ENCODE data around the gene FCRL2. TPM values are rescaled to one million over a fixed set of nuclear protein-coding genes. Genes with fewer than 3 reads are reported as not detected.
"Not testable (repeated sequence)": the region's sequence is repeated elsewhere in the genome, so short reads cannot be mapped to it uniquely, and the experiment has no call there.

The FCRL2 gene
- total RNA-seq, 1 donor, result not detected

DNA sequence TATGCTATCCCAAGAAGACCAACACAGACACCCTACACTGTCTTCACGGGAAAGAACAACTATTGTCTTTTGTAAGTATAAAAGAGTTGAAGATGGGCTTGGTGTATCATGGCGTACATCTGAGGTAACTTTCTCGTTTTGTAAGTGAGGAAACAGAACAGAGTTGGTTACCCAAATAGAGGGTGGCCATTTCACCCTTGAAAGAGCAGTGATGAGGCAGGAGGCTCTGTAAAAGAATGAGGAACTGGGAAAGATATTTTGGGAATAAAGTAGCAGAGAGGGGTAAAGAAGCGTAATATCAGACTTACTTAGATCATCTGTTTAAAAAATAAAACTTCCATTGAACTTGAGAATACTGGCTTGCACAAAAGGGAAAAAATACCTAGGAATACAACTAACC lies 18.9 kb downstream of the FCRL2 start:
- no peak overlapping the region for H3K4me3 ChIP-seq (ENCODE audit: low read depth, low read length)
- DNase-seq (ENCODE audit: low read depth), result no peak
- no peak for TF ChIP-seq CTCF (IDR thresholded peaks at IDR 0.05; ENCODE audit: insufficient read depth, low read length)

DNA sequence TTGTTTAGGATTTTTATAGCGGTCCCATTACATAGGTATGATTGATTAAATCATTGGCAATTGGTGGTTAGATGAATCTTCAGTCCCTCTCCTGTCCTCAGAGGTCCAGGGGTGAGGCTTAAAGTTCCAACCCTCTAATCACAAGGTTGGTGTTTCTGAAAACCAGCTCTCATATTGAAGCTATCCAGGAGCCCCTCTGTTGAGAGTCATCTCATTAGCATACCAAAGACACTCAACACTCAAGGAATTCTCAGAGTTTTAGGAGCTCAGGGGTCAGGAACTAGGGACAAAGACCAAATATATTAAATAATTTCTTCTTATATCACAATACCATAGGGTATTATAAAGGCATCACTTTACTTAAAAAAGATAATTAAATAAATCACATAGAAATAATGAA lies 23.3 kb downstream of the FCRL2 start:
- H3K4me3 ChIP-seq (ENCODE audit: low read depth, low read length), result no peak overlapping the region
- TF ChIP-seq CTCF (IDR thresholded peaks at IDR 0.05; ENCODE audit: insufficient read depth, low read length), result no peak
- DNase-seq (ENCODE audit: low read depth), result no peak

GRCh38 chr1:157751283-157751682 lies 25.6 kb downstream of the FCRL2 start:
- H3K4me3 ChIP-seq (ENCODE audit: low read depth, low read length), result no peak overlapping the region
- no peak for TF ChIP-seq CTCF (IDR thresholded peaks at IDR 0.05; ENCODE audit: insufficient read depth, low read length)
- no peak for DNase-seq (ENCODE audit: low read depth)

- H3K4me3 ChIP-seq (ENCODE audit: low read depth, low read length), result no peak overlapping the region
- DNase-seq (ENCODE audit: low read depth), result no peak
- no peak for TF ChIP-seq CTCF (IDR thresholded peaks at IDR 0.05; ENCODE audit: insufficient read depth, low read length)
Observed at GRCh38 chr1:157748262-157748817, 28.6 kb downstream of the FCRL2 start.

GRCh38 chr1:157739229-157739901 lies 37.6 kb downstream of the FCRL2 start:
- no peak overlapping the region for H3K4me3 ChIP-seq (ENCODE audit: low read depth, low read length)
- no peak for DNase-seq (ENCODE audit: low read depth)
- TF ChIP-seq CTCF (IDR thresholded peaks at IDR 0.05; ENCODE audit: insufficient read depth, low read length), result no peak

GRCh38 chr1:157735991-157736390 lies 40.9 kb downstream of the FCRL2 start:
- not testable (repeated sequence) for DNase-seq (ENCODE audit: low read depth); H3K4me3 ChIP-seq (ENCODE audit: low read depth, low read length)

- TF ChIP-seq CTCF (IDR thresholded peaks at IDR 0.05; ENCODE audit: insufficient read depth, low read length), result no peak
- H3K4me3 ChIP-seq (ENCODE audit: low read depth, low read length), result no peak overlapping the region
- no peak for DNase-seq (ENCODE audit: low read depth)
Observed at GRCh38 chr1:157734321-157734720, 42.6 kb downstream of the FCRL2 start.

Measured in fibroblast of the aortic adventitia (primary cell).